GM19328 (cell line): Measurements from ENCODE around the gene PDE6A.

Experiments used
- ATAC-seq: cut with Tn5 transposase; IDR thresholded peaks from one replicate; pipeline ENCODE4 v1.9.1; 2021; ENCODE audit warnings: mild to moderate bottlenecking, moderate library complexity; ENCODE audit not compliant: unreplicated experiment

PDE6A gene

GRCh38 chr5:149840226-149840825 is 104.3 kb downstream of the PDE6A start:
- no peak for ATAC-seq

- ATAC-seq: no peak
Observed at GRCh38 chr5:149839761-149840160, 104.8 kb downstream of the PDE6A start.

GRCh38 chr5:149838881-149839739 is 105.5 kb downstream of the PDE6A start:
- no peak for ATAC-seq

- ATAC-seq: no peak
Observed at GRCh38 chr5:149837680-149838269, 106.8 kb downstream of the PDE6A start.

- ATAC-seq: no peak
Observed at GRCh38 chr5:149836451-149837139, 108.0 kb downstream of the PDE6A start.

- ATAC-seq: no peak
Observed at GRCh38 chr5:149834246-149834855, 110.2 kb downstream of the PDE6A start.

- ATAC-seq: no peak
Observed at GRCh38 chr5:149833116-149833827, 111.3 kb downstream of the PDE6A start.

- ATAC-seq: no peak
Observed at GRCh38 chr5:149832636-149833035, 112.0 kb downstream of the PDE6A start.

GRCh38 chr5:149831492-149831891 is 113.1 kb downstream of the PDE6A start:
- ATAC-seq: peak; percentile 54

- ATAC-seq: no peak
Observed at GRCh38 chr5:149830579-149830978, 114.0 kb downstream of the PDE6A start.

GRCh38 chr5:149829954-149830353 is 114.6 kb downstream of the PDE6A start:
- no peak for ATAC-seq

- peak; percentile 72 for ATAC-seq
Observed at GRCh38 chr5:149828161-149829011, 116.2 kb downstream of the PDE6A start.

GRCh38 chr5:149827546-149827945 is 117.0 kb downstream of the PDE6A start:
- ATAC-seq: no peak

- ATAC-seq: no peak
Observed at GRCh38 chr5:149827086-149827485, 117.5 kb downstream of the PDE6A start.

- no peak for ATAC-seq
Observed at GRCh38 chr5:149826574-149826973, 118.0 kb downstream of the PDE6A start.

- ATAC-seq: no peak
Observed at GRCh38 chr5:149824846-149825245, 119.7 kb downstream of the PDE6A start.

- ATAC-seq: no peak
Observed at GRCh38 chr5:149824120-149824519, 120.5 kb downstream of the PDE6A start.

- no peak for ATAC-seq
Observed at GRCh38 chr5:149823375-149823774, 121.2 kb downstream of the PDE6A start.

GRCh38 chr5:149822301-149822700 is 122.3 kb downstream of the PDE6A start:
- ATAC-seq: no peak
